SHP77 treated with DMSO at 0.1 percent for 48 hours (cell line): ENCODE results near the gene LGMN.

Experiments
- DNase-seq: peaks from one replicate; lab custom pipeline; 2025; lab: John Stamatoyannopoulos, UW

Gene LGMN

DNA sequence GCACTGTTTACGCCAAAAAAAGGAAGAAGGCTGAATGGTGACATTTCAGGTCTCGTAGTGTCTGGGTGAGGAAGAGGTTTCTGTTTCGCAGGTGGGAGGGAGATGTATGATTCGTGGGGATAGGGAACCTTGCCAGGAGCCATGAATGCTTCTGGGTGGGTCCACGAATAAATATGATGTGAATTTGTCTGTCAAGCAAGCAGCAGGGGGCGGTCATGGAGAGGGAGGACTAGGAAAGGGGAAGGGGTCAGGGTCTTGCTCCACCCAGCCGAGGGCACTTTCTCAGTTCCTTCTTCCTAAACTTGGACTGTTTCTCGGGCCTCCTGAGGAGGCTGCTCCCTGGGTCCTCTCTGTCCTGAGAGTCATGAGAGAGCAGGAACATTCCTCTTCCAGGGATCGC is 72.5 kb downstream of the LGMN start:
- DNase-seq: no peak

DNA sequence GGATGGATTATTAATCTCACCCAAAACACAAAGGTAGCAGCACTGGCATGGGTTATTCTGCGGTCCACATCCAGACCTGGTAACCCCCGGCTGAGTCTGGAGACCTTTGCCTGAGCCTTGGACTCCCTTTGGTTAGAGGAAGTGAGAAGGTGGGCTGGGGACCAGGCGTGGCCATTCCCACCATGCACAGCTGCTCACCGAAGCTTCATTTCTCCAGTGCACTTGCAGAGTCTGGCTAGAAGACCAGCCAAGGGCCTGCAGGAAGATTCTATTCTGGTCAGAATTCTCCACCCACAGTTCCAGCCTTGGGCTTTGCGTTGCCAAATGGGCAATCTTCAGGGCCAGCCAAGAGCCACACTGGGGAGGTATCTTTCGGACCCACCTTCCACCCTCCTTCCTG is 73.0 kb downstream of the LGMN start:
- DNase-seq: no peak

DNA sequence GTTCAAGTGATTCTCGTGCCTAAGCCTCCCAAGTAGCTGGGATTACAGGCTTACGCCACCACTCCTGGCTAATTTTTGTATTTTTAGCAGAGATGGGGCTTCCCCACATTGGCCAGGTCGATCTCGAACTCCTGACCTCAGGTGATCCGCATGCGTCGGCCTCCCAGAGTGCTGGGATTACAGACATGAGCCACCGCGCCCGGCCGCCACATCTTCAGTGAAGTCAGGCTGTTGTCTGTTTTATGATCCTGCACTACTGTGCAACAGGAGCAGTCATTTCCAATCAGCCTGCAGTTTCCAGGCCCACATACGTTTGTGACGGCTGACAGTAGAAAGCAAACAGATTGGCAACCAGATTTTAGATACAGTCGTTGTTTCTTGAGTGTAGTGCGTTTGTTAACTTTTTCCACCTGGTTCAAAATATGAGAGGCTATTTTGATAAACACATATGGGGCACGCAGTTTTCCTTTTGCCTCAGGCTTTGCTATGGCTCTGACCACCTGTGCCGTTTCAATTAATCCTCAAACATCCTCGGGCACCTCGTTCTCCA is 74.8 kb downstream of the LGMN start:
- no peak for DNase-seq

DNA sequence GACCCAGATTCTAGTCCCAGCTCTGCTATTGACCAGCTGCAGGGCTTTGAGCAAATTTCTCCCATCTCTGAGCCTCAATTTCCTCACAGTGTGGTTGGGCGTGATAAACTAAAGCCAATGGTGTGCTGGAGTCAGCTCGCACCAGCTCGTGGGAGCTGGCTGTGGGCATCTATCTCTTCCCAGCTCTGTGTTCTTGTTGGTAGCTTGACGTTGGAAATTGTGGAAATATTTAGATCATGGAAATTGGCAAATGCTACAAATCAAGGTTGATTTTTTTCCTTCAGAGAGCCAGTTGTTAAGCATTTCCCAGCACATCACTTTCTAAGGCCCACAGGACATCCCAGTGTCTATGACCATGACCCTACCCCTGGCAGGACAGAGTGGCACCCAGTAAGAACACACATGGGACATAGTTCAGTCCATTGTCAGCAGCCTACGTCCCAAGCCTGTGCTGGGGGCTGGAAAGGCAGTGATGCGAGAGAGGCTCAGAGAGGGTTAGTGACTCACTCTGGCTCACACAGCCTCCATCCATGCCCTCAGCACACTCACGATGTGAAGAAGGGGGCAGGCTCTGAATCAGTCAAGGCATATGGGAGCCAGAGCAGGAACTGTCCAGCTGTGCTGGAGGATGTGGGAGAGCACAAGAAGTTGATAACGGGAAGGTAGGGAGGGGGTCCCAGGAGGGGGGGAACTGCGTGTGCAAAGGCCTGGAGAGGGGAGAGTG is 77.6 kb downstream of the LGMN start:
- DNase-seq: no peak

DNA sequence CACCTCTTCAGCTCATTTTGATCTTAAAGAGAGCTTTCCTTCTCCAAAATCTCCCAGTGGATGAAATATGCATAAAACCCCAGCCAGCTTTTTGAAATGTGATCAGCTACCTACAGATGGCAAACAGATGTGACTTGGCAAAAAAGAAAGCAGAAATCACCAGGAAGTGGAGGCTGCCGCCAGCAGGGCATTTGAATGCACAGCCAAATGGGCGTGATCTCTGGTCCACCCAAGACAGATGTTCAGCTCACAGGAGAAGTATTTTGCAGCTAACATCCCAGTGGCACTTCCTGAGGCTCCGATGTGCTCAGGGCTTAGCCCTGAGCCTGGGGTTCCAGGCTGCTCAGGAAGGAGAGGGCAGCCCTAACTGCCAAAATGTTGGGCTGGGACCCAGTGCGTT is 78.3 kb downstream of the LGMN start:
- no peak for DNase-seq

DNA sequence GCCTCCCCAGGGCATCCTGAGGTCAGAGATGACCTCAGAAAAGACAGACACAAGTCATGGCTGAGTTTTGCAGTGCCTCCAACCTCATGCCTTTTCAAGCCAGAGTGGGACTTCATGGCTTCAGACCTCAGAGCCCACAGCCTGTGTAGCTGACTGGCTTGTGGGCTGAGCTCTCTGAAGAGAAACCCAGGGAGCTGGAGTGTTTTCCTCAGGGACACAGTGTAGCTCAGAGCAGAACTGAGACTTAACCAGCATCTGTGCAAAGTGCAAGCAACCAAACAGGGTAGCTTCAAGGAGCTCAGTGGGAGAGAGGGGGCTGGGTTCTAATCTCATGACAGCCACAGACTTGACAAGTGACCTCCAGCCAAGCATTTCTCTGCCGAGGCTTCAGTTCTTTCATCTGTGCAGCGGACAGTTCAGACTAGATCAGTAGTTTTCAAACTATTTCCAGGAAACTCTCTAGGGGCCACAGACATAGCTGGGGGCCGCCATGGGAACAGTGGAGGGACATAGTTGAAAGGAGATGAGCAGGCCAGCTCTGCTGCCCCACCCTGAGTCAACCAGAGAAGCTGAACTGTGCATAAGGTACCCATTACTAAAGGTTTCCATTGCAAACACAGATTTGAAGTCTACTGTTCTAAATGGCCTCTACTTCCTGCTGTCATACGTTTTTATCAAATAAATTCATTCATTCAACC is 80.0 kb downstream of the LGMN start:
- no peak for DNase-seq

DNA sequence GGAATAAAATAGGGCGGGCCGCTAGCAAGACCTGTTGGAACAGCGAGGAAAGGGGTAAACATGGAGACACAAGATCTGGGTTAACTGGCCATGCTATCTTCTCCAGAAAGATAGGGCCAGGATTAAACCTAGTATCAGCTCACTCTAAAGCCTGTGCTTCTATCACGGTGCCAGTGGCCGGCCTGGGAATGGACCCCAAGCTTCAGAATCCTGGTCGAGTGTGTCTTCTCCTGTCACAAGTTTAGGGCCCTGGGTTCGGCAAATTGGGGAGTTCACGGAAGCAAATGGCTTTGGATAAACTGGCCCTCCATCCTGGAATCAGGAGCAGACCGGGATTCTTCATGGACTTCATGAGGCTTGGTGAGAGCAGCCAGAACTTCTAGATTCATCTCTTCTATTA is 82.2 kb downstream of the LGMN start:
- DNase-seq: no peak

DNA sequence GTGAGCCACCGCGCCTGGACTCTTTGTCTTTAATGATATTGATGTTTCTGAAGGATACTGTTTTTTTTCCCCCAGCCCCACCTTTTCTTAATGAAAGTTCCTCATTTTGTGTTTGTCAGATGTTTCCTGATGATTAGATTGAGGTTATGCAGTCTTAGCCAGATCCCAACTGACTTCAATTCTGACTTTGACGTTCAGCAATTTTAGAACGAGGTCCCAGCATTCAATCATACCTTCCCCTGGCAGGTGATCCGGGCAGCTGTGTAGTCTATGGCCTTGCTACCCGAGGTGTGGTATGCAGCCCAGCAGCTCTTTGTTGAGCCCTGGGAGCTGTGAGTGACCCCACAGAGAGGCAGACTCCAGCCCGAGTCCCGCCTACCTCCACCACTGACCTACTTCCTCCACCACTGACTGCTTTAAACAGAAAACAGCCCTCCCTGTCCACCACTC is 82.7 kb downstream of the LGMN start:
- no peak for DNase-seq

DNA sequence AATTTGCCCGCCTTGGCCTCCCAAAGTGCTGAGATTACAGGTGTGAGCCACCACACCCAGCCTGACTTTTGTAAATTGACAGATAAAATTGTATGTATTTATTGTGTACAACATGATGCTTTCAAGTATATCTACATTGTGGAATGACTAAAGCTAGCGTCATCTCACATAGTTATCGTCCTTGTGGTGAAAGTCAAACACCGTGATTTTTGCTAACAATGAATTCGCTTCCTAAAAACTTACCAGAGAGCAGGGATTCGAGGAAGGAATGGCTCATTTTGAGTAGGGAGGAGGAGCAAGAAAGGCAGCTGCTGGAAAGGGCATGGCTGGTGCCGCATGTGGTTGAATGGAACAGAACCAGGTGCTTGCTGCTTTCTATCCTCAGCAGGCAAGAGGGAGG is 85.4 kb downstream of the LGMN start:
- DNase-seq: no peak

DNA sequence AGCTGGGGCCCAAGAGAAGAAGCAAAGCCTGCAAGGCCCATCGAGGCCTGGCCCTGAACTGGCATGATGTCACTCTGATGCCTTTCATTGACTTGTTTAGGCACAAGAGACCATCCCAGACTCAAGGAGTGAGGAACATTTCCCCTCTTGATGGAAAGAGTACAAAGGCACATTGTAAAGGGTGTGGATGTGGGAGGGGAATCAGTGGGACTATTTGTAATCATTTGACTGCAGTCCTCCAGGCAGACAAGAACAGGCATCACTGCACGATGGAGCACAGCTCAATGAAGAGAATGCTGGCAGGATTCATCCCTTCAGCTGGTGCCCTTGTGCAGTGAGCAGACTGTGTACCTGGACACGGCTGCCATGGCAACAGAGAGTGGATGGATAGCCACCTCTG is 87.9 kb downstream of the LGMN start:
- DNase-seq: no peak

DNA sequence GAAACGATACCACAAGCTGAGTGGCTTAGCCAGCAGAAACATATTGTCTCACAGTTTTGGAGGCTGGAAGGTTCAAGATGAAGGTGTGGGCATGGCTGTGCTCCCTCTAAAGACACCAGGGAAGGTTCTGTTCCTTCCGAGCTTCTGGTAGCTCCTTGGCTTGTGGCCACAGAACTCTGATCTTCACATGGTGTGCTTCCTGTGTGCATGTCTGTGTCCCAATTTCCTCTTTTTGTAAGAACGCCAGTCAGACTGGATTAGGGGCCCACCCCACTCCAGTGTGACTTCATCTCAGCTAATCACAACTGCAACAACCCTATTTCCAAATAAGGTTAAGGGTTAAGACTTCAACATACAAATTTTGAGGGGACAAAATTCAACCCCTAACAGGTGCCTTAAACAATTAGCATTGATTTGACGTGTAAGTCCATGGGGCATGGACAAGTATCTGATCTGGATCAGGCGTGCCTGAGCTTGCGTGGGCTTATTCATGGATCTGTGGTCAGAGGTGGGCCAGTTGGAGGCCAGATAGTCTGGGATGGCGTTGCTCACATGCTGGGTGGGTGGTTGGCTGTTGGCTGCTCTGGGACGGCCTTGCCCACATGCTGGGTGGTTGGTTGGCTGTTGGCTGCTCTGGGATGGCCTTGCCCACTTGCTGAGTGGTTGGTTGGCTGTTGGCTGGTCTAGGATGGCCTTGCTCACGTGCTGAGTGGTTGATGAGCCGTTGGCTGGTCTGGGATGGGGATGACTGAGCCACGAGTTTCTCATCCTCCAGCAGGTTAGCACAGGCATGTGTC is 88.5 kb downstream of the LGMN start:
- DNase-seq: no peak

DNA sequence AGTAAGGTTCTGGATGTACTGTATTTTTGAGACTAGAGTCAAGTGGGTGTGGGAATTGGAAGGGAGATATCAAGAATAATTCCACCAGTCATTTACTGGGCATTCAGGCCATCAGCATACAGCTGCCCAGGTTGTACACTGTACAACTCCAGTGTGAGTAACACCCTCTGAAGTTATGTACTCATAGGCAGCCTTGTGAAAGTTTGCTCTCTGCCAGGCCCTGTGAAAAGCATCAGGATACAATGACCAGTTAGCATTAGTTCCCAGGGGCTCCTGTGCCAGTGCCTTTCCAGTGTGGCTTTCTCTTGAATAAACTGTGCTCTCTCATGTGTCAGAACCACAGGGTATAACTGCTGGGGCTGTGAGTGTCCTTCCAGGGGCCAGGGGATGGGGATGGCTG is 89.7 kb downstream of the LGMN start:
- no peak for DNase-seq

DNA sequence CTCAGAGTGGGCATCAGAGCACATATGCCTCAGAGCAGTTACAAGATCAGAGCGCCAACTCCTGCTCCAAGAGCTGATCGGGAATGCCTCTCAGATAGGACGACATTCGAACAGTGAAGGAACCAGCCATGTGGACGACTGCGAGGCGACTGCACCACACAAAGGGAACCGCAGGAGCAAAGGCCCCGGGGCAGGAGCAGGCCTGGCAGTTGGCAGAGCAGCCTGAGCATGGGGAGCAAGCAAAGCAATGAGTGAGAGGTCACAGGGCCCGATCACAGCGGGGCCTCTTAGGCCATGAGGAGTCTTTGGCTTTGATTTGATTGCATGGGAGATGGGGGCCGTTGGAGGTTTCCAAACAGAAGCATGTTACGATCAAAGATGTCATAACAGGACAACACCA is 90.3 kb downstream of the LGMN start:
- no peak for DNase-seq

DNA sequence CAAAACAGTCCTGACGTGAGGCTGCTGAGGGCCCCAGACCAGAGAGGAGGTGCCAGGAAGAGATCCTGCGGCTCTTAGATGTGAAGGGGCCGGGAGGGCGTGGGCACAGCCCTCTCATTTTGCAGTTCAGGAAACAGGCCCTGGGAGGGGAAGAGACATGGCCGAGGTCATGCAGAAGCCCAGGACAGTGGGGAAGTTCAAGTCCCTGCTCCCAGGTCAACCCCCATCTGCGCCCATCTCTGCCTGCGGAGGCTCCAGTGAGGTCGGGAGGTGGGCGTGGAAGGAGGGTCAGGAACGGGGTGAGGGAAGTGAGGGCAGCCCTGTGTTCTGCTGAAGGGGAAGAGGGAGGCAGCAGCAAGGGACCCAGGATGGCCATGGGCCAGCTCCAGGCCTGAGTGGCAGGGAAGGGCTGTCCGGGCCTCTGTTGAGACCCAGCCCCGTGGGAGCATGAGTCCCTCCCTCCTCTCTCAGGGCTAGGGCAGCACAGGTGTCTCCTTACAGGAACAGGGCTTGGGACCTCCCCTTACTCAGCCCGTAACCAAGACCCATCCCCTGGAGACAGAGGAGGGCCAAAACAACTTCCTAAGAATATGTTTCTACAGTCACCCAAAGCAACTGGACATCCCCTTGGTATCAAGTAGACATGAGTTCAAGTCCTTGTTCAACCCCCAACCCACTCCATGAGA is 90.8 kb downstream of the LGMN start:
- DNase-seq: no peak

DNA sequence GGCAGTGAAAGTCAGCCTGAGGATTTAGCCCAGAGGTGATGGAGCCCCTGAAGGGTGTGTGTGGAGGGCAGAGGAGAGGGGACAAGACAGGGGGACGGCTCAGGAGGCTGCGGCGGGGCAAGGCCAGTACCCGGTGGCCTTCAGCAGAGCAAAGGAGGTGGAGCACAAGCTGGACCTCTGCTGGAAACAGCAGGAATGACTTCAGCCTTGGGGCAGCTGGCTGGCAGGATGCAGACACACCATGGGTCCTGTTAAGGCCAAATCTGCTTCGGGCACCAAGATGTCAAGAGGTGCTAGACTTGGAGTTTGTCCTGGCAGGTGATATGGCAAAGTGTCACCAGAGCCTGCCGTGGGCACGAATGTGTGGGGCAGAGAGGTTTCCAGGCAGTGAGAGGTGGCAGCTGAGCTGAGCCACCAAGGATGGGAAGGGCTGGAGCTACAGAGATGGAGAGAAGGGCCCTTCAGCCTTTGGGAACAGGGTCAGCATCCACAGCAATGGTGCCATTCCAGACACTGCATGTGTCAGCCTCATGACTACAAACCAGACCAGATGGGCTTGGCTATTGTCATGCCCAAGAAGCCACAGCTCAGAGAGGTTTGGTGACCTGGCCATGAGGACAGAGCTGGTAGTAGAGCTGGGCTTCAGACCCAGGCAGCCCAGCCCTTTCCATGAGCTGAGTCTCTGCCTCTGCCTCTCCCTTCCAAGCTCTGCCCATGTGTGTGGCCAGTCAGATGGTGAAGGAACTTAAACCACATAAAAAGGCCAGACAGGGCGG is 91.9 kb downstream of the LGMN start:
- no peak for DNase-seq

DNA sequence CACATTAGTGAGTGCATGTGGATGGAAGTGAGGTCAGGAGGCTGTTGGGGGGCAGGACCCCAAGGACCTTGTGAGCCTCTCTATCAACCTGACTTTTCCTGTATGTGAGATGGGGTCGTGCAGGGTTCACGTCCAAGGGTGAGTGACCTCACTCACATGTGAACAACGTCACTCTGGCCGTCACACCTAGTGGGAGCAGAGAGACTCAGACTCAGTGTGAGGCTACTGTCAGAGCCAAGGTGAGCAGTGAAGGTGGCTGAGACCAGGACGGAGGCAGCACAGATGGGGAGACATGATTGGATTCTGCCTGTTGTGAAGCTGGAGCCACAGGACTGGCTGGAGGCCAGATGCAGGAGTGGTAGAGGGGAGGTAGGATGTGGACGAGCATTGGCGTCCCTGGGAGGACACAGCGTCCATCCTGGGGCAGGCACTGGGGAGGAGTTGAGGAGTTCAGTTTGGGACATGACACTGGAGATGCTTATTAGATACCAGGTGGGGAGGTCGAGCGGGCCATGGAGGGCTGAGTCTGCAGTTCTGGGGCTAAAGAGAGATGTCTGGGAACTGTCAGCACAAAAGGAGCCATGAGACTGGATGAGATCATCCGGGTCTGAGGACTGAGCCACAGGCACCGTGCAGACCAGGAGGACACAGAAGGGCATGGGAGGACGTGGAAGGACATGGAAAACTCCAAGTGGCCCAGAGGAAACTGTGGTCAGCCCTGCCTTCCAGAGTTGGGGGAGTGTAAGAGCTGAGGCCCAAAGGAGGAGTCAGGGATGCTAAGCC is 92.8 kb downstream of the LGMN start:
- DNase-seq: no peak

DNA sequence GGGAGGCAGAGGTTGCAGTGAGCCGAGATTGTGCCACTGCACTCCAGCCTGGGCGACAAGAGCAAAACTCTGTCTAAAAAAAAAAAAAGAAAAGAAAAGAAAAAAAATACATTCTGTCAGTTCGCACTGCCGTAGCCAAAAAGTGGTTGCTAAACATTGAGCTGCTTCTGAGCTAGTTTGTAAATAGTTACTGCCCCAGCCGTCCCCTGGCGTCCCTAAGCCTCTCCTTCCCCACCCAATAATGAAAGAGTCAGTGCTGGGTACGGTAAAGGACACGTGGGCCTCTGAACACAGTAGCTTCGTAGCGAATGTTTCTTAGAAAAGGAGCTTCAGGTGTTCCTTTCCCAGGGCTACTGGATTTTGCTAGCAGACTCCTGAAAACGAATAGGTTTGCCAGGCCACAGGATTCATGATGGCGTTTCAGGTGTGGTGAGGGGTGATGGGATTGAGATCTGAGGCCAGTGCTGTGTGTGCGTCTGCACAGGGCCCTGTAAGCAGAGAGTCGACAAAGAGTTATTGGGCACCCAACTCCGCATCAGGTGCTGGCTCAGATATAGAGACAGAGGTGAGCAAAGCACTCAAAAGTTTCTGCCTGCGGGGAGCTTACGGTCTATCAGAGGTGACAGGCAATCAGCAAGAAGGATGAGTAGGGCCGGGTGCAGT is 94.1 kb downstream of the LGMN start:
- no peak for DNase-seq
